Karpas-422 (cell line): Measurements from ENCODE around the gene MINDY3. TPM values are rescaled to one million over a fixed set of nuclear protein-coding genes. Genes with fewer than 3 reads are reported as not detected.

Experiments used
- DNase-seq: peaks from one replicate; pipeline ENCODE4 v3.0.0-alpha.2; 2015
- H2AFZ ChIP-seq: fragments of 200-600 bp; sonication (generic); 2 replicates; pipeline ENCODE4 v1.6.1; 2014; ENCODE audit warnings: antibody characterized with exemption, low read length, mixed read lengths
- H3K27ac ChIP-seq: fragments of 200-600 bp; sonication (generic); 2 replicates; pipeline ENCODE4 v1.5.1; 2014; ENCODE audit warnings: mild to moderate bottlenecking, low read length, moderate library complexity
- H3K27me3 ChIP-seq: fragments of 200-600 bp; sonication (generic); 2 replicates; pipeline ENCODE4 v1.6.1; 2014; ENCODE audit warnings: low read length, mixed read lengths
- H3K36me3 ChIP-seq: fragments of 200-600 bp; sonication (generic); 2 replicates; pipeline ENCODE4 v1.6.1; 2014; ENCODE audit warnings: low read length, mixed read lengths; ENCODE audit not compliant: insufficient read depth
- H3K4me1 ChIP-seq: fragments of 200-600 bp; sonication (generic); 2 replicates; pipeline ENCODE4 v1.6.1; 2014; ENCODE audit warnings: mild to moderate bottlenecking, low read length, mixed read lengths
- H3K4me2 ChIP-seq: fragments of 200-600 bp; sonication (generic); 2 replicates; pipeline ENCODE4 v1.6.1; 2014; ENCODE audit warnings: low read length, low read depth, mild to moderate bottlenecking; ENCODE audit not compliant: poor library complexity, severe bottlenecking
- H3K4me3 ChIP-seq: fragments of 200-600 bp; sonication (generic); 2 replicates; pipeline ENCODE4 v1.5.1; 2014; ENCODE audit warnings: mild to moderate bottlenecking, antibody characterized with exemption, low read length, mixed read lengths
- H3K79me2 ChIP-seq: fragments of 200-600 bp; sonication (generic); 2 replicates; pipeline ENCODE4 v1.6.1; 2014; ENCODE audit warnings: mild to moderate bottlenecking, low read length, mixed read lengths
- H3K9ac ChIP-seq: fragments of 200-600 bp; sonication (generic); 2 replicates; pipeline ENCODE4 v1.6.0; 2014; ENCODE audit warnings: low read length
- H3K9me2 ChIP-seq: fragments of 200-600 bp; sonication (generic), shearing (Covaris generic); replicated peaks from 2 replicates; pipeline ENCODE4 v1.6.0; 2014; ENCODE audit warnings: mild to moderate bottlenecking, low read length, moderate library complexity; ENCODE audit not compliant: insufficient read depth
- H3K9me3 ChIP-seq: fragments of 300-700, 200-600 bp; sonication (generic); 2 replicates; pipeline ENCODE4 v1.6.1; 2014; ENCODE audit warnings: low read length, mixed read lengths
- H4K20me1 ChIP-seq: fragments of 200-600 bp; sonication (generic); 2 replicates; pipeline ENCODE4 v1.6.1; 2014; ENCODE audit warnings: mild to moderate bottlenecking, antibody characterized with exemption, low read length, low read depth; ENCODE audit not compliant: insufficient read depth
- total RNA-seq: library from RNA; depleted of rRNA; stranded (reverse); fragments of >200 nt; shearing (Covaris generic); gene quantifications from 2 replicates; pipeline ENCODE4 v1.2.3, GENCODE V29; 2014; ENCODE audit warnings: low replicate concordance

The MINDY3 gene
- total RNA-seq, 1 experiment from 2014 or later = 43.0 TPM

GRCh38 chr10:15743443-15743842 lies 116.9 kb downstream of the MINDY3 start:
- H3K36me3 ChIP-seq = no peaks in the 10 kb centered on the region
- H3K4me3 ChIP-seq = no peak overlapping the region
- H4K20me1 ChIP-seq = no peaks in the 10 kb centered on the region
- H3K4me2 ChIP-seq = no peak overlapping the region
- no peak overlapping the region for H3K9ac ChIP-seq
- no peaks in the 10 kb centered on the region for H3K79me2 ChIP-seq
- H3K9me2 ChIP-seq = no peaks in the 10 kb centered on the region
- no peak overlapping the region for H2AFZ ChIP-seq
- H3K27me3 ChIP-seq = no peaks in the 10 kb centered on the region
- H3K9me3 ChIP-seq = no peaks in the 10 kb centered on the region
- H3K27ac ChIP-seq = no peak overlapping the region
- peaks cover 5% of the 10 kb centered on the region for H3K4me1 ChIP-seq
- no peak for DNase-seq

DNA sequence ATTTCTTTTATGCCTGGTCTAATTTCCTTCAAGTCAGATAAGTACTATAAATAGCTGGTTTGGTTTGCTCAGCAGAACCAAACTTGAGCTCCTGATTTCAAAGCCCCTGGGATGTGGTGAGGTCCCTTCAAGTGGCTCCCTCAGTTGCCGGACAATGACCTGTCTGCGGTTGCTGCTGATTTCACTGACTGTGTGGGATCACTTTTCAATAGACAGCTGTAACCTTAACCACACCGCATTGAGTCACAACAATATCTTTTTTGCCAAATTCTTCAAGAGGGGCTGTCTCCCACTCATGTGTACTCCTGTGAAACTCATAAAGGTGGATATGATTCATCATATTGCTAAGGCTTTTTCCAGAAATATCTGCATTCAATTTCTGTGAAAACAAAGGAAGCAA lies 117.5 kb downstream of the MINDY3 start:
- Histone ChIP-seq H3K9me2 (no peaks in the 10 kb centered on the region), H3K79me2 (no peaks in the 10 kb centered on the region), H2AFZ (no peak overlapping the region), H3K27me3 (no peaks in the 10 kb centered on the region), H3K9me3 (no peaks in the 10 kb centered on the region), H3K27ac (no peak overlapping the region), H4K20me1 (no peaks in the 10 kb centered on the region), H3K4me2 (no peak overlapping the region), H3K4me3 (no peak overlapping the region), H3K9ac (no peak overlapping the region), H3K4me1 (peaks cover under 1% of the 10 kb centered on the region; the same call in 1 of the 2 replicates), H3K36me3 (no peaks in the 10 kb centered on the region)
- DNase-seq = no peak

GRCh38 chr10:15742102-15742501 lies 118.2 kb downstream of the MINDY3 start:
- Histone ChIP-seq H2AFZ (no peak overlapping the region), H3K79me2 (no peaks in the 10 kb centered on the region), H4K20me1 (no peaks in the 10 kb centered on the region), H3K9me2 (no peaks in the 10 kb centered on the region), H3K4me1 (no peaks in the 10 kb centered on the region), H3K27ac (no peak overlapping the region), H3K9me3 (no peaks in the 10 kb centered on the region), H3K27me3 (no peaks in the 10 kb centered on the region), H3K36me3 (no peaks in the 10 kb centered on the region), H3K4me2 (no peak overlapping the region), H3K9ac (no peak overlapping the region), H3K4me3 (no peak overlapping the region)
- no peak for DNase-seq

DNA sequence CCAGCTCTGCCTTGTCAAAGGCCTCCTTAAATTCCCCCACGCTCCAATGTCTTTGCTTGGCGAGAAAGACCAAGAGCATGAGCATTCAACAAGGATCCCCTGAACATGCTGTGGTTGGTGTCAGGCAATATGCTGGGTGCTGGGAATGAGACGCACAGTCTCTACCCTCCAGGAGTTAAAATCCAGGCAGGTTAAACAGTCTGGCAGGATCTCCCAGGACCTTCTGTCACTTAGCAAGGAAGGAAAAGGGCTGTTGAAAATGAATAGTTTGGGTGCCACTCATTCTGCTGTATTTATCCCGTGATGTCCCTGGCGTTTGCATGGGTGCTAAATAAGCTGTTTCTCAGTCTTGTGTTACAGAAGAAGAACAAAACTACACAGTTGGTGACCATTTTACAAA lies 118.7 kb downstream of the MINDY3 start:
- no peaks in the 10 kb centered on the region for H3K9me3 ChIP-seq
- no peaks in the 10 kb centered on the region for H3K36me3 ChIP-seq
- no peaks in the 10 kb centered on the region for H3K79me2 ChIP-seq
- H3K9me2 ChIP-seq = no peaks in the 10 kb centered on the region
- no peaks in the 10 kb centered on the region for H4K20me1 ChIP-seq
- H3K27ac ChIP-seq = no peak overlapping the region
- H3K9ac ChIP-seq = no peak overlapping the region
- DNase-seq = no peak
- no peak overlapping the region for H2AFZ ChIP-seq
- H3K4me1 ChIP-seq = no peaks in the 10 kb centered on the region
- H3K4me3 ChIP-seq = no peak overlapping the region
- H3K4me2 ChIP-seq = no peak overlapping the region
- H3K27me3 ChIP-seq = no peaks in the 10 kb centered on the region

DNA sequence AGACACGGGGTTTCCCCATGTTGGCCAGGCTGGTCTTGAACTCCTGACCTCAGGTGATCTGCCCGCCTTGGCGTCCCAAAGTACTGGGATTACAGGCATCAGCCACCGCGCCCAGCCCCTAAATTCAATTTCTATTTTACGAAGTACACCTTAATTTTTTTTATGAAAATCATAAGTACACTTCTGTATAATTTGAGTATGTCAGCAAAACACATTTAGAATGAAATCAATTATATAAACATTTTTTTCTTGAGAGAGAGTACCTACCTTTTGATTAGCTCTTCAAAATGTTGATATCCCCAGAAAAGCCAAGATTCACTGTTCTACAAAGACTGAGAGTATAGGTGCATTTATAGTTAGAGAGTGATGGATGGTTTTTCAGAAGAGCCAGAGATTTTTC lies 120.0 kb downstream of the MINDY3 start:
- no peak overlapping the region for H3K4me3 ChIP-seq
- H3K27ac ChIP-seq = no peak overlapping the region
- no peak overlapping the region for H2AFZ ChIP-seq
- no peak for DNase-seq
- H3K27me3 ChIP-seq = no peaks in the 10 kb centered on the region
- no peaks in the 10 kb centered on the region for H3K36me3 ChIP-seq
- no peaks in the 10 kb centered on the region for H3K79me2 ChIP-seq
- no peaks in the 10 kb centered on the region for H3K9me3 ChIP-seq
- H3K4me1 ChIP-seq = no peaks in the 10 kb centered on the region
- no peak overlapping the region for H3K9ac ChIP-seq
- H3K4me2 ChIP-seq = no peak overlapping the region
- no peaks in the 10 kb centered on the region for H3K9me2 ChIP-seq
- H4K20me1 ChIP-seq = no peaks in the 10 kb centered on the region

DNA sequence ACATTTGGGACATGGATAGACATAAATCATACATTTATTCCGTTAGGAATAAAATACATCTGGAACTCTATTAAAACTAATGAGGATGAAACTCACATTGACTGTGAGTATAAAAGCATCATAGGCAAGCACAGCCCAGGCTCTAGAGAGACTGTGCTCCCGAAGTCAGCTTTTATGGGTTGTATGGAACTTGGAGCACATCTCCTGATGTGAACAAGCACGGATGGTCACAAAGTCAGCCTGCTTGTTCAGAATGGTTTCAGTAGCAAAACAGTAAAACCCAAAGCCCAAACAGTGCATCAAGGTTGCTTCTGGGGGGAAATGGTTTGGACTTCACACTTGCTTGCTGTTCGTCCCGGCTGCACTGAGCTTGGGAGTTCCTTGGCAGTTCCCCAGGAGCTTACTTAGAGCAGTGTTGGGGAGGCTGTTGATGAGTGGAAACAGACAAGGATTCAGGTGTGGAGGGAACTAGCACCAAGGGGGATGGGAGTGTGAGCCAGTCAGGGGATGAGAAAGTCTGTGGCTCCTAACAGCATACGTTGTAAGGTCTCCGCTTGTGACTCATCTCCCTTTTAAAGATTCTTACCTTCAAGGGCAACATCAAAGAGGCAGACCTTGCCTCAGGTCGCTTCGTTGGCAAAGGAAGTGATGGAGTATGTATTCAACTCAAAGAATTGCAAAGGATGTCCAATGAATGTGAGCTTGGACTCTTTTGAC lies 120.9 kb downstream of the MINDY3 start:
- no peak overlapping the region for H2AFZ ChIP-seq
- H3K9me3 ChIP-seq = no peaks in the 10 kb centered on the region

DNA sequence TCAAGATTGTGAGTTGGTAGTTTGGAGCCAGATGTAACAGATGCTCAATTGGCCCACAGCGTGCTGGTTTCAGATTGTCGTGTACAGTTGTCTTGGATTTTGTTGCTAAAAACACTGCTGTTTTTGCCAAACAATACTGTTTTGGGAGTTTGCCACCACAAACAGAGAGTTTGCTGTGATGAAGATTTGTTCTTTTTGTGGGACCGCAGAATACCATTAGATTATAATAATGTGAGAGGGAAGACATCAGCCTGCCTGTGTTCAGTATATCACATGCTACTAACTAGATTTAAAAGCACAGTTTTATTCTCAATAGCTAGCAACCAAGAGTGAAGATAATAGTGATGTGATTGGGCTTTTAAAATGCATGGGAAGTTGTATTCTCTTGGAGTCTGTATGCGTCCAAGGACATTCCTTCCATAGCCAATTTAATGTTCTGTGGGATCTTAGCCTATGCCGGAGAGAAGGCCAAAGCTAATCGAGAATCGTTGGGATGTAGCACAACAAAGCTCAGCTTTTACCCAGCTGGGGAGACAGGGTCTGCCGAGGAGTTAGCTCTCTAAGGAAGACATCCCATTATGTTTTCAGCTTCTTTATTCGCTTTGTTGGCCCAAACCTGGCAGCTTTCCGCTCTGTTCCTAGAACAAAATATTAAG lies 121.9 kb downstream of the MINDY3 start:
- Histone ChIP-seq H3K9ac (no peak overlapping the region), H3K4me1 (no peaks in the 10 kb centered on the region), H3K9me2 (no peaks in the 10 kb centered on the region), H3K4me3 (no peak overlapping the region), H3K4me2 (no peak overlapping the region), H3K9me3 (no peaks in the 10 kb centered on the region), H4K20me1 (no peaks in the 10 kb centered on the region), H3K27me3 (no peaks in the 10 kb centered on the region), H3K79me2 (no peaks in the 10 kb centered on the region), H3K27ac (no peak overlapping the region), H3K36me3 (no peaks in the 10 kb centered on the region), H2AFZ (no peak overlapping the region)
- no peak for DNase-seq

More for the DNA sequence above, 120.9 kb downstream of the MINDY3 start:
- H3K9me2 ChIP-seq = no peaks in the 10 kb centered on the region
- no peak overlapping the region for H3K9ac ChIP-seq
- no peak overlapping the region for H3K4me2 ChIP-seq
- H3K4me3 ChIP-seq = no peak overlapping the region
- no peaks in the 10 kb centered on the region for H3K36me3 ChIP-seq
- H3K27me3 ChIP-seq = no peaks in the 10 kb centered on the region
- no peaks in the 10 kb centered on the region for H4K20me1 ChIP-seq
- no peak overlapping the region for H3K27ac ChIP-seq
- no peak for DNase-seq
- no peaks in the 10 kb centered on the region for H3K79me2 ChIP-seq
- H3K4me1 ChIP-seq = no peaks in the 10 kb centered on the region

GRCh38 chr10:15737656-15738055 lies 122.7 kb downstream of the MINDY3 start:
- DNase-seq = no peak
- Histone ChIP-seq H4K20me1 (no peaks in the 10 kb centered on the region), H3K9me2 (no peaks in the 10 kb centered on the region), H3K9ac (no peak overlapping the region), H3K4me1 (no peaks in the 10 kb centered on the region), H3K79me2 (no peaks in the 10 kb centered on the region), H2AFZ (no peak overlapping the region), H3K27me3 (no peaks in the 10 kb centered on the region), H3K4me2 (no peak overlapping the region), H3K36me3 (no peaks in the 10 kb centered on the region), H3K27ac (no peak overlapping the region), H3K9me3 (no peaks in the 10 kb centered on the region), H3K4me3 (no peak overlapping the region)
